ENCODE measurements around the gene LAMP5.

LAMP5 gene

DNA sequence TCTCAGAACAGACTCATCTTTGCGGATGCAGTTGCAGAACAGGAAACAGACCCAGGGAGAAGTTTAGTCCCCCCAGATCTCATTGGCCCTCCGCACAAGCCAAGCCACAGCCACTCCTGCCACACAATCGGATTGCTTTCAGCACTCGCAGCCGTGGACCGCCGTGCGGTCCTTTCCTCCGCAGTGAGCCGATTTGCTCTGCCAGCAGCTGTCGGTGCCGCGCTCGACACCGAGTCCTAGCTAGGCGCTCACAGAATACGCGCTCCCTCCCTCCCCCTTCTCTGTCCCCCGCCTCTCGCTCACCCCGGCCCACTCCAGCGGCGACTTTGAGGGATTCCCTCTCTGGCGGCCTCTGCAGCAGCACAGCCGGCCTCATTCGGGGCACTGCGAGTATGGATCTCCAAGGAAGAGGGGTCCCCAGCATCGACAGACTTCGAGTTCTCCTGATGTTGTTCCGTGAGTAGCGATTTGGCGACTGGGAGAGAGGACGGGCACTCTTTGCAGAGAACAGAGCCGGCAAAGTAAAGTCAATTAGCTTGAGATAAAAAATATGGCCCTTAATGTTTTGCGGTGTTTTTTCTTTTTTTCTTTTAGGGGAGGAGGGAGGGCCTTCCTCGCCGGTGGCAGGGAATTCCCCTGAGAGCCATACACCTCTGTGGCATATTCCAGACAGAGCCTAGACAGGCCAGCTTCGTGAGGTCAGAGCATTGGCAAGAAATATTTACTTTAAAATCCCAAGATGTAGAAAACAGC, at the start of gene LAMP5:
LAMP5 (plus strand) TSS at position 130 of the 753 bp plus-strand sequence; CDS start at position 393, 263 bp downstream.
- DNase-seq: no peak

- no peak for DNase-seq
These were observed 46.4 kb upstream of the LAMP5 start for GRCh38 chr20:9467995-9468394.

- no peak for DNase-seq
These were observed 39.5 kb upstream of the LAMP5 start for GRCh38 chr20:9474835-9475415.

- no peak for DNase-seq
These were observed 38.9 kb upstream of the LAMP5 start for GRCh38 chr20:9475456-9475855.

DNA sequence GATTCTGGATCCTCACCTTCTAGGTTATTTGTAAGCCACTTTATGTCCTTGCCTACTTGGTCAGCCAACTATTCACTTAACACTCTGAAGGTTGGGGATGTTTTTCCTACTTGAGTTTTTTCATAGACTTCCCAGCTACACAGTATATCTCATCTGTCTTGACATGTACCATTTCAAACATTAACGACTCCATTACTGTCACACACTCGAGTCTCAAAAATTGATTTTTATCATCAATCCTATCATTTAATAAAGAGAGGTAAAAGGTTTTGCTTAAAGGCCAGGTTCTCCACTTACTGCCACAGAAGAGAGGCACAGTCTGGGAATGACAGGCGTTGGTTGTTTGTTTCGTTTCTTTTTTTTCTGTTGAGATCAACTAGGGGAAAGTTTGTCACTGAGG, 38.2 kb upstream of the LAMP5 start:
- no peak for DNase-seq

DNA sequence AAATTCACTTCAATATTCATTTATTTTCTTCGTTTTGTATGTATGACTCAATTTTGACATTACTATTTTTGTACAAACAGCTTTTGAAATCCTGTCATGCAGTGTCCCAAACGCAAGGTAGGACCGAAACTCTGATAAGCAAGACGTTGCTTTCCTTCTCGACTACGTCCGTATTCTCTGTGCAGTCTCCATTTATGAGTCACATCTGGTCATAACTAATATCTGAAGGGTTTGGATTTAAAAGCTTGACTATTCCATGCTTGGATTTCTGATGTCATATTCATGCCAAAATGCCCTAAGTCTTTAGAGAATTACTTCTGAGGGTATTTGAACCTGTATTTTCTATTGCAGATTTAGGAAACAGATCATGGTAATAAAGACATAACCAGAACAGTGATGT, 37.8 kb upstream of the LAMP5 start:
- no peak for DNase-seq

DNA sequence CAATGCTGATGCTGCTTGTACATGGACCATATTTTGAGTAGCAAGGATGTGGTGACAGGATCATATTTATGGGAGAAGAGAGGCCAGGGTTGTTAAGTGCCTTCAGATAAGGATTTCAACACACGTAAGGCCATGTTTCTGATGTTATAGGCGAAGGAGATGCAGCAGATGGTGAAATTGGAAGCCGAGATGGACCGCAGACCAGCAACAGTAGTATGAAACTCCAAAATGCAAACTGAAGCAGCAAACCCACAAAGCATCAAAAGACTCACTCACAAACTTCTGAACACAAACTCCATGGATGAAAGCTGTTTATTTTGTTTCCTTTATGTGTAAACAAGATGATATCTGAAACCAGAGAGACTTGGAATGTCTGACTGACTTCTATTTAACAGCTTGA, 35.6 kb upstream of the LAMP5 start:
- DNase-seq: no peak

GRCh38 chr20:9480066-9480465, 34.3 kb upstream of the LAMP5 start:
- no peak for DNase-seq

- no peak for DNase-seq
These were observed 32.2 kb upstream of the LAMP5 start for GRCh38 chr20:9482180-9482579.

- DNase-seq: no peak
These were observed 31.3 kb upstream of the LAMP5 start for GRCh38 chr20:9483131-9483530.

GRCh38 chr20:9485614-9486340, 28.6 kb upstream of the LAMP5 start:
- no peak for DNase-seq

GRCh38 chr20:9487231-9487630, 27.2 kb upstream of the LAMP5 start:
- no peak for DNase-seq

DNA sequence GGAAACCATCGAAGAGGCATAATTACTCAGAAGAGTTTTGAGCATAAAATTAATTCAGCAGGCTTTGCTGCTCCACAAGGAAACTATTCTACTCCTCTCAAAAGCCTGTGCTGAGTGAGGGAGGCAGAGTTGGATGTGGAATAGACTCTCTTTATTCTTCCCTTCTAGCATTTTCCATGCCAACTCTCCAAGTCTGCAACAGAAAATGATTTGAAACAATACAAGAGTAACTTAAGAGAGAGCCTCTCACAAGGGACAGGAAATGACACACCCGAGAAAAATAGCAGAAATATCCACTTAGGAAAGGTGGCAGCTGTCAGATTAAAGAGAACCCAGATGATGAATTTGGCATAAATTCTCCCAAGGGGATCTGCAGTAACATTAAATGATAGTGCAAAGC, 26.3 kb upstream of the LAMP5 start:
- DNase-seq: no peak

DNA sequence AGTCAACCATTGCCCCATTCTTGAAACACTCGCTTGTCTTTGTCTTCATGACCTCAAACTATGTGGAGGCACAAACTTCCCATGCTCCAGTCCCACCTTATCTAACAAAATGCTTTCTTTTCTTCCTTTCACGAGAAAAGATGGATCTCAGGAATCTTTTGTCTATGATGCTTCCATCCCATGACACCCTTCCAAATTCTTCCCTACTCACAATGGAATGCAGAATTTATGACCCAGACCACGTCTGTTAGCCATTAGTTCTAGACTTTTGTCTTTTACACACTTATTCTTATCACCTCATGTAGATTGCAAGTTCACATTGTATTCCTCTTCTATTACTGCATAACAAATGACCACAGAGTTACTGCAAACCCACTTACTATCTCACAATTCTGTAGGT, 24.2 kb upstream of the LAMP5 start:
- no peak for DNase-seq

DNA sequence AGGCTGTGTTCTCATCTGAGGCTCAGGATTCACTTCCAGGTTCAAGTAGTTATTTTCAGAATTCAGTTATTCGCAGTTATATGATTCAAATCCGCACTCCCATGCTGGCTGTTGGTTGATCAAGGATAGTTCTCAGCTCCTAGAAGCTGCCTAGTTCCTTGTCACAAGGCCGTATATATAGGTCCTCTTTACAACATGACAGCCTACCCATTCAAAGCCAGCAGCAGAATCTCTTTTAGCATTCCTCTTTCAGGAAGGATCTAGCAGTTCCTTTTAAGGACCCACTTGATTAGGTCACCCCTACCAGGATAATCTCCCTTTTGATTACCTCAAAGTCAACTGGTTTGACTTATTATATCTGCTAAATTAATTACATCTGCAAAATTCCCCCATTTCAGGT, 23.8 kb upstream of the LAMP5 start:
- no peak for DNase-seq

DNA sequence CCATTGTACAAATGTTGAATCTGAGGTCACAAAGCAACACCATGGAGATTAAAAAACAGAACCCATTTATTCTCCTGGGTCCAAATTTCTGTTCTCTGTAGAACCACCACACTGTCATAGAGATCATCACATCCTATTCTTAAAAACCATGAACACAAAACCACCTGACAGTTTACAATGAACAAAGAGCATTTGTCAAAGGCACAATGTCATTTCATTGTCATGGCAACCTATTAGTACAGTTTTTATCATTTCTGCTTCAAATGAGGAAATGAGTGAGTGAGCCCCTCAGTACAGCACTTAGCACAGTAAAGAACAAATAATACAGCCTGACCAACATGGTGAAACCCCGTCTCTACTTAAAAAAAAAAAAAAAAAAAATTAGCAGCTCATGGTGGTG, 23.1 kb upstream of the LAMP5 start:
- no peak for DNase-seq

- DNase-seq: no peak
These were observed 22.3 kb upstream of the LAMP5 start for GRCh38 chr20:9492067-9492466.

DNA sequence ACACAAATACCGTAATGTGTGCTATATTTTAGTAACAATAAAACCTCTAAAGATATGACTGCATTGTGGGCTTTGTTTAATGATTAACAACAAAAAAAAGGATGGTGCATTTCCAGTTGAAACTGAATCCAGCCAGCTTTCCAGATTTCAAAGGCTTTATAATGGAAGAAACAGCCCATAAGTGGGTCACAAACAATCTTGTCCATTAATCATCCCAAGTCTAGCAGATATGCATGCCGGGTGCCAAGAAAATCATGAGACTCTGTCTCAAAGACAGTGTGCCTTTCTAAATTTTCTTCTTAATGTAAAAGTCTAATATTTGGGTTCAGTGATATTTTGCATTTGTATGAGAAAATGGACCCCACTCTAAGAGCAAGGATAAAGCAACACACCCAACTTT, 20.6 kb upstream of the LAMP5 start:
- DNase-seq: no peak

- DNase-seq: no peak
These were observed 18.7 kb upstream of the LAMP5 start for GRCh38 chr20:9495701-9496100.

GRCh38 chr20:9496155-9496554, 18.2 kb upstream of the LAMP5 start:
- DNase-seq: no peak

GRCh38 chr20:9498322-9498721, 16.1 kb upstream of the LAMP5 start:
- no peak for DNase-seq

- DNase-seq: no peak
These were observed 15.1 kb upstream of the LAMP5 start for GRCh38 chr20:9499126-9499899.

DNA sequence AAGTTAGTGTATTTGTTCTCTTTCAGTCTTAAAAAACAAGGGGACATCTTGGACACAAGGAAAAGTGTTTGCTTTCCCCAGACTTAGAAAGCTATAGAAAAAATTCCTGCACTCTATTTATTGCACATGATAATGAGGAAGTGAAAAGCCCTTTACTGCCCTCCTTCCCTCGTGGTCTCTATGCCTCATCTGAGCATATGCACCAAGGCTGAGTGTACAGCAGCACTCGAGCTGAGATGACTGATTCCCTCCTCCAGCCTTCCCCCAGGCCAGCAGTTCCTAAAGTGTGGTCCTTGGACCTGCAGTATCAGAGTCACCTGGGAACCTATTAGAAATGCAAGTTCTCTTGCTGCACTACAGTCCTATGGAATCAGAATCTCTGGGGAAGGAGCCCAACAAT, 14.3 kb upstream of the LAMP5 start:
- no peak for DNase-seq
